Measurements from ENCODE around the gene KIDINS220. TPM values are rescaled to one million over a fixed set of nuclear protein-coding genes. Genes with fewer than 3 reads are reported as not detected.

KIDINS220 gene
- total RNA-seq, 1 donor from 2014 or later: 47.8 TPM

DNA sequence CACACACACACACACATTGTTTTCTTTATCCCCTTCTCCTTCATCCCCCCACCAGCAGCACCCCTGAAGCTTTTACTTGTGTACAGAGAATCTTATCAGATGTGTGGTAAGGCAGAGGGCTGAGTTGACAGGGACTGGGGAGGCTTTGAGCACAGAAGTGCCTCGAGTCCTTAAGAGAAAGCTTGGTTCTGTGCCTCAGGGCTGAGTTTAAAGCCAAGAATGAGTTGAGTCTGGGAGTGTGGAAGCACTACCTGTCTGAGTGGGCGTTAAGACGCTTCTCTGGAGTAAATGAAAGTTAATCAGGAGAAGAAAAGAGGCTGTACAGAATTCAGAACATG is 152.9 kb downstream of the KIDINS220 start:
- peak overlapping the region; percentile 85 for H3K4me3 Mint-ChIP-seq (ENCODE audit: unreplicated experiment)
- Histone ChIP-seq H4K20me1 (ENCODE audit: insufficient read depth, low read length) (peaks cover 24% of the 10 kb centered on the region), H3K4me3 (ENCODE audit: insufficient read depth, low read depth, low read length) (peak overlapping the region; percentile 47), H3K27me3 (ENCODE audit: insufficient read depth, low read length) (no peaks in the 10 kb centered on the region), H2AFZ (ENCODE audit: low read depth, low read length) (no peak overlapping the region), H3K79me2 (ENCODE audit: insufficient read depth, low read length) (peaks cover 25% of the 10 kb centered on the region), H3K4me1 (ENCODE audit: insufficient read depth, low read length) (peaks cover 22% of the 10 kb centered on the region), H3K9ac (ENCODE audit: low read length) (peak overlapping the region; percentile 64), H3K4me2 (ENCODE audit: low read length) (peak overlapping the region; percentile 84), H3K9me3 (ENCODE audit: insufficient read depth, low read depth, low read length) (no peaks in the 10 kb centered on the region), H3K36me3 (ENCODE audit: insufficient read depth, low read length) (no peaks in the 10 kb centered on the region), H3K27ac (ENCODE audit: low read depth, low read length) (no peak overlapping the region)
- peaks cover 5% of the 10 kb centered on the region for H3K4me1 Mint-ChIP-seq (ENCODE audit: low read depth, unreplicated experiment)
- no peaks in the 10 kb centered on the region for H3K36me3 Mint-ChIP-seq (ENCODE audit: low read depth, unreplicated experiment)
- FAIRE-seq (no peak), DNase-seq (ENCODE audit: low read depth) (peak; percentile 37)
- H3K9me3 Mint-ChIP-seq (ENCODE audit: unreplicated experiment): no peaks in the 10 kb centered on the region
- H3K27ac Mint-ChIP-seq (ENCODE audit: unreplicated experiment): peak overlapping the region; percentile 96
- TF ChIP-seq, protein P1, sequence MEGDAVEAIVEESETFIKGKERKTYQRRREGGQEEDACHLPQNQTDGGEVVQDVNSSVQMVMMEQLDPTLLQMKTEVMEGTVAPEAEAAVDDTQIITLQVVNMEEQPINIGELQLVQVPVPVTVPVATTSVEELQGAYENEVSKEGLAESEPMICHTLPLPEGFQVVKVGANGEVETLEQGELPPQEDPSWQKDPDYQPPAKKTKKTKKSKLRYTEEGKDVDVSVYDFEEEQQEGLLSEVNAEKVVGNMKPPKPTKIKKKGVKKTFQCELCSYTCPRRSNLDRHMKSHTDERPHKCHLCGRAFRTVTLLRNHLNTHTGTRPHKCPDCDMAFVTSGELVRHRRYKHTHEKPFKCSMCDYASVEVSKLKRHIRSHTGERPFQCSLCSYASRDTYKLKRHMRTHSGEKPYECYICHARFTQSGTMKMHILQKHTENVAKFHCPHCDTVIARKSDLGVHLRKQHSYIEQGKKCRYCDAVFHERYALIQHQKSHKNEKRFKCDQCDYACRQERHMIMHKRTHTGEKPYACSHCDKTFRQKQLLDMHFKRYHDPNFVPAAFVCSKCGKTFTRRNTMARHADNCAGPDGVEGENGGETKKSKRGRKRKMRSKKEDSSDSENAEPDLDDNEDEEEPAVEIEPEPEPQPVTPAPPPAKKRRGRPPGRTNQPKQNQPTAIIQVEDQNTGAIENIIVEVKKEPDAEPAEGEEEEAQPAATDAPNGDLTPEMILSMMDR (IDR thresholded peaks at IDR 0.05; ENCODE audit: insufficient read depth, low read depth, low read length): no peak
- no peak for TF ChIP-seq EZH2 (IDR thresholded peaks at IDR 0.05; ENCODE audit: insufficient read depth, low read length)
- H3K27me3 Mint-ChIP-seq (ENCODE audit: low read depth, unreplicated experiment): peaks cover 2% of the 10 kb centered on the region

DNA sequence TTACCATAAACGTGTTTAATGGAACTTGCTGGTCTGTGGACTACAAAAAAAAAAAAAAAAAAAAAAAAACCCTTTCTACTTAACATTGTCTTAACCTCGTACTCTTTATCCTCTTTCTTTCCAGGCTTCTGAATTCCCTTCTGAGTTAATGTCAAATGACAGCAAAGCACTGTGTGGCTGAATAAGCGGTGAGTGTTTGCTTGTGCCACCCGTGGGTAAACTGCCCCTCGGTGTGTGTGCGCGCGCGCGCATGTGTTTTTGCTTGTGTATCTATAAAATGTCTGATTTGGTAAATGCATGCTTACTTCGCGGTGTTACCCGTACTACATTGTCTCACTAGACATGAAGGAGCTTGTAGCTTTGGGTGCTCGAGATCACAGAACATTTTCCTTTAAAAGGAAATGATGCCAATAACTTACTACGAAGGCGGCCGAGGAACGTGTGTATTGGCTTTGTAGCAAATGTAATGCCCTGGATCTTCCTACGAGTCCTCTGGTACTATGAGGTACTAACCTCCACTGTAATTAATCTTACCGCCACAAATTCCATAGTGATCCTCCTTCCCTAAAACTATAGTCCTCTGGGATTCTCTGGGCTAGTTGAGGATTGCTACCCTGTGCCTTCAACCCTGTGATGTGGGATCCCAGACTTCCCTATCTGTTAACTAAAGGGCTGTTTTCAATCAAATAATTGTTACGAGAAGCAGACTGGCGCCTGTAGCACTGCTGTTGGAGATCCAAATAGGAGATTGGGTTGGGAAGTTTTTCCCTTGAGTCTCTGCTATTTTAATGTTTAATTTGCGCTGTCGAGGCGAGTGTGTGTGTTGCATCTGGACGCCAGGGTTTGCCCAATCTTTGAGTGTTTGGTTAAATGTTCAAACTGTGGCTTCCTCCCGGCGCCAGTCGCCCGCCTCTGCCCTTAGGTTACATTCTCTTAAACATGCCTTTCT is 154.4 kb downstream of the KIDINS220 start:
- TF ChIP-seq EZH2 (IDR thresholded peaks at IDR 0.05; ENCODE audit: insufficient read depth, low read length): no peak
- TF ChIP-seq, protein P1 (IDR thresholded peaks at IDR 0.05; ENCODE audit: insufficient read depth, low read depth, low read length): no peak
- no peak overlapping the region for H2AFZ ChIP-seq (ENCODE audit: low read depth, low read length)
- DNase-seq (ENCODE audit: low read depth) (peak; percentile 45), FAIRE-seq (no peak)
- no peaks in the 10 kb centered on the region for H3K36me3 Mint-ChIP-seq (ENCODE audit: low read depth, unreplicated experiment)
- H3K9ac ChIP-seq (ENCODE audit: low read length): peak overlapping the region; percentile 92
- H3K27me3 Mint-ChIP-seq (ENCODE audit: low read depth, unreplicated experiment): peaks cover 2% of the 10 kb centered on the region
- H3K79me2 ChIP-seq (ENCODE audit: insufficient read depth, low read length): peaks cover 25% of the 10 kb centered on the region
- H3K27ac ChIP-seq (ENCODE audit: low read depth, low read length): peak overlapping the region; percentile 70
- H4K20me1 ChIP-seq (ENCODE audit: insufficient read depth, low read length): peaks cover 24% of the 10 kb centered on the region
- peak overlapping the region; percentile 93 for H3K4me3 ChIP-seq (ENCODE audit: insufficient read depth, low read depth, low read length)
- H3K27ac Mint-ChIP-seq (ENCODE audit: unreplicated experiment): peak overlapping the region; percentile 36
- H3K27me3 ChIP-seq (ENCODE audit: insufficient read depth, low read length): no peaks in the 10 kb centered on the region
- H3K36me3 ChIP-seq (ENCODE audit: insufficient read depth, low read length): no peaks in the 10 kb centered on the region
- H3K4me1 Mint-ChIP-seq (ENCODE audit: low read depth, unreplicated experiment): peaks cover 6% of the 10 kb centered on the region
- H3K9me3 ChIP-seq (ENCODE audit: insufficient read depth, low read depth, low read length): no peaks in the 10 kb centered on the region
- peak overlapping the region; percentile 84 for H3K4me2 ChIP-seq (ENCODE audit: low read length)
- H3K9me3 Mint-ChIP-seq (ENCODE audit: unreplicated experiment): no peaks in the 10 kb centered on the region
- H3K4me3 Mint-ChIP-seq (ENCODE audit: unreplicated experiment): peak overlapping the region; percentile 98
- H3K4me1 ChIP-seq (ENCODE audit: insufficient read depth, low read length): peaks cover 27% of the 10 kb centered on the region
